Lower leg skin (tissue), 4 donors: Measurements from ENCODE around the gene EDA2R. TPM values are rescaled to one million over a fixed set of nuclear protein-coding genes. Genes with fewer than 3 reads are reported as not detected.

Experiments
- DNase-seq, 2 donors: peaks; one replicate each; pipeline ENCODE4 v3.0.0-alpha.2; 2019; ENCODE audit warnings: low spot score in 2 of 2
- H3K4me3 ChIP-seq: fragments of 200-600 bp; sonication (generic); 2 replicates; pipeline ENCODE4 v1.5.1; 2017; ENCODE audit warnings: mild to moderate bottlenecking, low read depth; ENCODE audit not compliant: poor library complexity, severe bottlenecking
- CTCF ChIP-seq, 3 donors: fragments of 450-650 bp; IDR thresholded peaks; one replicate each; pipeline ENCODE4 v1.5.1; 2016; ENCODE audit warnings: antibody characterized with exemption in 3 of 3, mild to moderate bottlenecking in 3 of 3, moderate library complexity in 2 of 3
- POLR2A ChIP-seq, 2 donors: fragments of 450-650 bp; IDR thresholded peaks; one replicate each; pipeline ENCODE4 v1.6.1; 2016 to 2017; ENCODE audit warnings: antibody characterized with exemption in 2 of 2, mild to moderate bottlenecking in 1 of 2, moderate library complexity in 1 of 2
- WGBS, 2 donors: methylation state at CpG; one replicate each; pipeline ENCODE4 v1.1.5; 2018; 5-methylcytosine and 5-hydroxymethylcytosine counted together
- intact Hi-C: fragments of 100-400 bp; cut with DNase I; formaldehyde crosslinking; loops from one replicate; pipeline ENCODE4 v1.15.0; 2023; ENCODE audit warnings: low total_unique reads
- total RNA-seq, 4 donors: library from RNA; depleted of rRNA; stranded (reverse); fragments of >200 nt; gene quantifications; one replicate each; pipeline ENCODE4 v1.1.0, GENCODE V29; 2016

Gene EDA2R
- total RNA-seq, 4 donors from 2014 or later: 0.21 to 0.97 (median 0.60) TPM

DNA sequence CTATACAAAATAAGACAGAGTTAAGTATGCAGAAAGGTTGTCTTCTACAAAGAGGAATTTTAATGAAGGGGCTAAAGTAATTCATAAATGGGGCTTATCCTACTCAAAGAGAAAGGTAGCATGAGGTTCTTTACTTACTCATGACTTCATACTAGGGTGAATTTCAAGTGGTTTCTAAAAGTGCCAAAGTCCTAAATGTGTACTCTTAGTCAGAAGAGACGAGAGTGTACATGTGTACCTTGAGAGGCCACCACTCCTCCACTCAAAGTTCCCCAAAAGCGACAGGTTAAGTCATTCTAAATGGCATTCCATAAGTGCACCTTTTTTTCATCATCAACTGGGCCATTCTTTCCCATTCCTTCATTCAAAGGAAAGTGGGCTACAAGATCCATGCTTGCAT lies 21.9 kb downstream of the EDA2R start:
- intact Hi-C loops: no loop called here

DNA sequence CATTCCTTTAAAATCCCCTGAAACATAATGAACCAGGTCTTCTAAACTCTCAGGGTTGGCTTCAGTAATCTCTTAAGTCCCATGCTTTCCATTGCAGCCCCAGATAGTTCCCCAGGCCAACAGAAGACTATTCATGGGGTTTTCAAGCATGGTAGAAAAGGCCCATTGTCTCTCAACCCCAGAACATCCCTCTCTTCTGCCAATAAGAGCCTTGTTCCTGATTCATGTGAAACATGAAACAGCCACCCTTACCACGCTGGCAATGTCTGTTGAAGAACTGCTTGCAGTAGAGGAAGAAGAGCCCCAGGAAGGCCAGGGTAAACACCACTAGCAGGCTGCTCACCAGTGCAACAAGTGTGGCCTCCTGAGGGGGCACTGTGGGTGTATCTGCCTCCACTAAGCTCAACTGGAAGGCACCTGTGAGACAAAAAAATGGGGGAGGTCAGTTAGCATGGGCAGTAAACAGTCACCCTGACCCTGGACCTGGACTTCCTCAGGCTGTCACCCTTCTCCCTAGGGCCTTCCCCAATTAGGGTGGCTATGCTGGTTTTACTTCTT lies 36.4 kb downstream of the EDA2R start:
- 19 to 43% methylated on average over 1 of the region's 1 CpG for WGBS, 2 donors
- no peak for DNase-seq
- intact Hi-C loops: no loop called here
- no peak overlapping the region for H3K4me3 ChIP-seq
- TF ChIP-seq CTCF (IDR thresholded peaks at IDR 0.05): no peak
- TF ChIP-seq POLR2A (IDR thresholded peaks at IDR 0.05): no peak

More for the DNA sequence above, 21.9 kb downstream of the EDA2R start:
- no peak for TF ChIP-seq CTCF (IDR thresholded peaks at IDR 0.05)
- no peak for TF ChIP-seq POLR2A (IDR thresholded peaks at IDR 0.05)
- H3K4me3 ChIP-seq: no peak overlapping the region
- no peak for DNase-seq
- WGBS, 2 donors: 67 to 88% methylated on average over 2 of the region's 2 CpGs

DNA sequence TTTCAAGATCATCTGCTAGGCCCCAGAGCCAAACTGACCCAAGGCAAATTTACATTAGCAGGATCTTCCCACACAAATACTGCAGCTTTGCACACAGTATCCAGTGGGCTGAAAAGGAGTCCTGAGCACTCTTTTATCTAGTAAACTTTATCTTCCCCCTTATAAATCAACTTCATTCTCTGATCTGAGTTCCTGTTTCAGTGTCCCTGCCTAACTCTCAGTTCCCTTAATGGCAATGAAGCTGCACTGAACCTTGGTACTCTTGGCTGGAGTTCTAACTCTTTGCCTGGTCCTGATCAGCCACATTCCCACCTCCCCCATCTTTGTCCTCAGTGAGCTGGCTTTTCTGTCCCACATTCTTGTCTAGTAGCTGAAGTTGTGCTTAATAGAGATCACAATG lies 37.4 kb downstream of the EDA2R start:
- DNase-seq: no peak
- intact Hi-C loops: no loop called here
- TF ChIP-seq POLR2A (IDR thresholded peaks at IDR 0.05) (no peak), CTCF (IDR thresholded peaks at IDR 0.05) (no peak)
- no peak overlapping the region for H3K4me3 ChIP-seq

DNA sequence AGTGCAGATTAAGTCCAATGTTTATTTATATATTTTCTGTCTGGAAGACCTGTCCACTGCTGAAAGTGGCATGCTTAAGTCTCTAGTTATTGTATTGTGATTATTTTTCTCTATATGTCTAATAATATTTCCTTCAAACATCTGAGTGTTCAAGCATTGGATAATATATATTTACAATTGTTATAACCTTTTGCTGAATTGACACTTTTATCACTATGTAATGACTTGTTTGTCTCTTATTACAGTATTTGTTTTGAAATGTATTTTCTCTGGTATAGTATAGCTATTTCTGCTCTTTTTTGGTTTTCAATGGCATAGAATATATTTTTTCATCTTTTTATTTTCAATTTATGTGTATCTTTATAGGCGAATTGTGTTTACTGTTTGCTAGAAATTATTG lies 59.7 kb downstream of the EDA2R start:
- intact Hi-C loops: no loop called here
- 66 to 70% methylated on average over 1 of the region's 1 CpG for WGBS, 2 donors
- TF ChIP-seq CTCF (IDR thresholded peaks at IDR 0.05): no peak
- no peak for TF ChIP-seq POLR2A (IDR thresholded peaks at IDR 0.05)
- no peak for DNase-seq
- H3K4me3 ChIP-seq: no peak overlapping the region

DNA sequence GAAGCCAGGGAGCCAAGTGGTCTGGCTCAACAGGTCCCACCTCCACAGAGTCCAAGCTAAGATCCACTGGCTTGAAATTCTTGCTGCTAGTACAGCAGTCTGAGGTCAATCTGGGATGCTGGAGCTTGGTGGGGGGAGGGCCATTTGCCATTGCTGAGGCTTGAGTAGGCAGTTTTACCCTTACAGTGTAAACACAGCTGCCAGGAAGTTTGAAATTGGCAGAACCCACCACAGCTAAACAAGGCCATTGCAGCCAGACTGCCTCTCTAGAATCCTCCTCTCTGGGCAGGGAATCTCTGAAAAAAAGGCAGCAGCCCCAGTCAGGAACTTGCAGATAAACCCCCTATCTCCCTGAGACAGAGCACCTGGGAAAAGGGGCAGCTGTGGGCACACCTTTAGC lies 84.9 kb downstream of the EDA2R start:
- no peak for TF ChIP-seq CTCF (IDR thresholded peaks at IDR 0.05)
- no peak for TF ChIP-seq POLR2A (IDR thresholded peaks at IDR 0.05)
- intact Hi-C loops: no loop called here
- no peak for DNase-seq
- no peak overlapping the region for H3K4me3 ChIP-seq

GRCh38 chrX:66547847-66548369 lies 91.0 kb downstream of the EDA2R start:
- H3K4me3 ChIP-seq: no peak overlapping the region
- TF ChIP-seq POLR2A (IDR thresholded peaks at IDR 0.05) (no peak), CTCF (IDR thresholded peaks at IDR 0.05) (no peak)
- DNase-seq: no peak
- intact Hi-C loops: no loop called here
